Gastroesophageal sphincter (tissue), 3 donors: ENCODE results near the gene TADA1.

Source experiments
- CTCF ChIP-seq, 4 experiments: fragments of 200-600 bp in 2 of 4; fragments of 450-650 bp in 2 of 4; sonication (generic) in 1 of 4; IDR thresholded peaks; one replicate each; pipeline ENCODE4 v1.5.1; 2017 to 2019; ENCODE audit warnings: antibody characterized with exemption in 4 of 4, mild to moderate bottlenecking in 2 of 4, moderate library complexity in 2 of 4
- EP300 ChIP-seq: sonication (generic); formaldehyde crosslinking; IDR thresholded peaks from one replicate; pipeline ENCODE4 v1.6.1; 2017; ENCODE audit warnings: antibody characterized with exemption, mild to moderate bottlenecking
- POLR2A ChIP-seq, 2 donors: fragments of 450-650 bp; IDR thresholded peaks; one replicate each; pipeline ENCODE4 v1.6.1; 2017; ENCODE audit warnings: antibody characterized with exemption in 2 of 2, mild to moderate bottlenecking in 2 of 2, moderate library complexity in 1 of 2
- POLR2AphosphoS5 ChIP-seq: sonication (generic); formaldehyde crosslinking; IDR thresholded peaks from one replicate; pipeline ENCODE4 v1.6.1; 2017; ENCODE audit warnings: antibody characterized with exemption

GRCh38 chr1:166827426-166827825 lies 48.6 kb downstream of the TADA1 start:
- TF ChIP-seq POLR2A (IDR thresholded peaks at IDR 0.05) (no peak), EP300 (no peak), CTCF (IDR thresholded peaks at IDR 0.05) (no peak), POLR2AphosphoS5 (no peak)
